ENCODE data around the gene ANK3. TPM values are rescaled to one million over a fixed set of nuclear protein-coding genes. Genes with fewer than 3 reads are reported as not detected.

Gene ANK3
- total and polyA plus RNA-seq, 10 donors = 2.0 to 133 (median 62.9) TPM

DNA sequence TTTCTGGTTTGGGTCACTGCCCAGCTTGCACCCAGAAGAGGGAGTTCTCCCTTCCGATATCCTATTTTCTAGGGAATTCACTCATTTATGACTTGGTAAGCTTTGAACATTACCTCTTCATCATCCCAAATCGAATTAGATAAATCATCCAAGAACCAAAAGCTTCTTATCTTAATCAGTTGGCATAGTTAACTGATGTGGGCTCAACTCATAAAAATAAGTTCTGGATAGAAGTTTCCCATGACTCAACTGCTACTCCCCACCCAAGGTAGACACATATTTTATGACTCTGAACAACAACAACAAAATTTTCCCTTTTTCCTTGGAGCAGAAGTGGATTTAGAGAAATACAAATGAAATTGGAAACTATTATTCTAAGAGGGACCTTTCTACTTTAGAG, 380.4 kb downstream of the ANK3 start:
- H3K36me3 ChIP-seq = no peaks in the 10 kb centered on the region
- no peak overlapping the region for H3K4me3 ChIP-seq
- no peaks in the 10 kb centered on the region for H3K27me3 ChIP-seq (replicated peaks in 1 of 7)
- TF ChIP-seq CTCF (IDR thresholded peaks at IDR 0.05 in 8 of 11, conservative IDR thresholded peaks at IDR 0.05 in 3 of 11) (no peak), POLR2A (IDR thresholded peaks at IDR 0.05) (no peak), POLR2AphosphoS5 (IDR thresholded peaks at IDR 0.05) (no peak)
- WGBS, 5 donors = 79 to 89% (median 83%) methylated on average over 2 of the region's 2 CpGs
- H3K27ac ChIP-seq = no peak overlapping the region
- H3K9me3 ChIP-seq = no peaks in the 10 kb centered on the region
- no peaks in the 10 kb centered on the region for H3K4me1 ChIP-seq
- DNase-seq = no peak
- intact Hi-C loops (cut with DNase I; ENCODE audit: low total_unique reads) = no loop called here

- Histone ChIP-seq H3K27me3 (replicated peaks in 1 of 7) (no peaks in the 10 kb centered on the region), H3K4me3 (no peak overlapping the region), H3K27ac (no peak overlapping the region), H3K36me3 (no peaks in the 10 kb centered on the region), H3K4me1 (no peaks in the 10 kb centered on the region), H3K9me3 (no peaks in the 10 kb centered on the region)
- intact Hi-C loops (cut with DNase I; ENCODE audit: low total_unique reads) = no loop called here
- WGBS, 5 donors = 83 to 94% (median 89%) methylated on average over 4 of the region's 4 CpGs
- DNase-seq = no peak
- TF ChIP-seq POLR2AphosphoS5 (IDR thresholded peaks at IDR 0.05) = no peak
- TF ChIP-seq CTCF (IDR thresholded peaks at IDR 0.05 in 8 of 11, conservative IDR thresholded peaks at IDR 0.05 in 3 of 11) = no peak
- no peak for TF ChIP-seq POLR2A (IDR thresholded peaks at IDR 0.05)
These were observed 380.9 kb downstream of the ANK3 start for GRCh38 chr10:60008816-60009215.

- WGBS, 5 donors = 77 to 94% (median 83%) methylated on average over 3 of the region's 3 CpGs
- no peak for DNase-seq
- Histone ChIP-seq H3K27me3 (replicated peaks in 1 of 7) (no peaks in the 10 kb centered on the region), H3K4me3 (no peak overlapping the region), H3K36me3 (no peaks in the 10 kb centered on the region), H3K27ac (no peak overlapping the region), H3K4me1 (no peaks in the 10 kb centered on the region), H3K9me3 (no peaks in the 10 kb centered on the region)
- no peak for TF ChIP-seq POLR2A (IDR thresholded peaks at IDR 0.05)
- no peak for TF ChIP-seq POLR2AphosphoS5 (IDR thresholded peaks at IDR 0.05)
- no peak for TF ChIP-seq CTCF (IDR thresholded peaks at IDR 0.05 in 8 of 11, conservative IDR thresholded peaks at IDR 0.05 in 3 of 11)
- intact Hi-C loops (cut with DNase I; ENCODE audit: low total_unique reads) = no loop called here
These were observed 383.6 kb downstream of the ANK3 start for GRCh38 chr10:60006062-60006461.

- no peak overlapping the region for H3K4me3 ChIP-seq
- H3K27me3 ChIP-seq (replicated peaks in 1 of 7) = no peaks in the 10 kb centered on the region
- intact Hi-C loops (cut with DNase I; ENCODE audit: low total_unique reads) = no loop called here
- TF ChIP-seq POLR2AphosphoS5 (IDR thresholded peaks at IDR 0.05) (no peak), POLR2A (IDR thresholded peaks at IDR 0.05) (no peak), CTCF (IDR thresholded peaks at IDR 0.05 in 8 of 11, conservative IDR thresholded peaks at IDR 0.05 in 3 of 11) (no peak)
- H3K27ac ChIP-seq = no peak overlapping the region
- WGBS, 5 donors = 84 to 94% (median 88%) methylated on average over 5 of the region's 5 CpGs
- H3K4me1 ChIP-seq = no peaks in the 10 kb centered on the region
- H3K36me3 ChIP-seq = no peaks in the 10 kb centered on the region
- H3K9me3 ChIP-seq = peaks cover 0 to 4% (median 0%) of the 10 kb centered on the region in 8 donors
- DNase-seq = no peak
These were observed 385.8 kb downstream of the ANK3 start for GRCh38 chr10:60003651-60004523.

Measured in spleen (tissue), 11 donors.